ENCODE data around the gene GRIA1. TPM values are rescaled to one million over a fixed set of nuclear protein-coding genes. Genes with fewer than 3 reads are reported as not detected.

The GRIA1 gene
- total and polyA plus RNA-seq, 10 of the 15 experiments (the other 5 are each of a cell fraction or from before 2014, with no cell fraction given): 0.04 to 0.18 (median 0.04) TPM; not detected in 7

GRCh38 chr5:153707626-153708025 lies 217.2 kb downstream of the GRIA1 start:
- Histone ChIP-seq H3K9ac (ENCODE audit: control insufficient read depth, insufficient read depth, low read length) (no peak overlapping the region), H3K27ac (ENCODE audit: control insufficient read depth, insufficient read depth) (no peak overlapping the region), H3K4me1 (ENCODE audit: control insufficient read depth, insufficient read depth, low read length) (no peaks in the 10 kb centered on the region), H3K9me3 (replicated peaks; ENCODE audit: control insufficient read depth, insufficient read depth, low read length) (no peaks in the 10 kb centered on the region), H3K36me3 (ENCODE audit: control insufficient read depth in 2 of 2, insufficient read depth in 2 of 2, low read length in 1 of 2) (no peaks in the 10 kb centered on the region), H3K4me3 (no peak overlapping the region), H3K4me2 (ENCODE audit: control insufficient read depth, insufficient read depth) (no peak overlapping the region), H2AFZ (ENCODE audit: control insufficient read depth, low read depth, low read length) (no peak overlapping the region), H3K79me2 (ENCODE audit: control insufficient read depth, insufficient read depth, low read length) (no peaks in the 10 kb centered on the region), H4K20me1 (ENCODE audit: control insufficient read depth, insufficient read depth) (no peaks in the 10 kb centered on the region), H3K27me3 (replicated peaks in 1 of 2; ENCODE audit: control insufficient read depth in 2 of 2, insufficient read depth in 2 of 2, low read length in 1 of 2) (no peaks in the 10 kb centered on the region)
- ChIA-PET POLR2A (interaction anchor here (0.6 kb wide), 1 partner anchor 971 kb away, joined by 5 read pairs; no protein-coding TSS in a partner anchor), RAD21 (ENCODE audit: unreplicated experiment) (no interaction called here), CTCF (no interaction called here), SMC1A (ENCODE audit: uncharacterized antibody, unreplicated experiment) (no interaction called here)
- DNase-seq (ENCODE audit: low read depth, low spot score) (no peak), ATAC-seq (no peak), FAIRE-seq (no peak)
- intact Hi-C loops (cut with micrococcal nuclease; ENCODE audit: unreplicated experiment) (no loop called here), in situ Hi-C loops (cut with MboI) (no loop called here)
- no TSS peak for BruUV-seq (replicated peaks)
- TF ChIP-seq PKNOX1 (IDR thresholded peaks at IDR 0.05) (no peak), IRF5 (IDR thresholded peaks at IDR 0.05; ENCODE audit: borderline replicate concordance) (no peak), JUND (IDR thresholded peaks at IDR 0.05; ENCODE audit: low read depth, low read length) (no peak), STAT3 (IDR thresholded peaks at IDR 0.05; ENCODE audit: low read depth, low read length) (no peak), ZNF207 (IDR thresholded peaks at IDR 0.05; ENCODE audit: borderline replicate concordance) (no peak), HSF1 (IDR thresholded peaks at IDR 0.05; ENCODE audit: low read depth, low read length) (no peak), WRNIP1 (IDR thresholded peaks at IDR 0.05; ENCODE audit: borderline replicate concordance, low read depth, low read length) (no peak), E2F8 (IDR thresholded peaks at IDR 0.05; ENCODE audit: low read depth, partially characterized antibody) (no peak), CEBPB (IDR thresholded peaks at IDR 0.05; ENCODE audit: borderline replicate concordance in 1 of 2, low read depth in 2 of 2, low read length in 2 of 2) (no peak), EGR1 (IDR thresholded peaks at IDR 0.05; ENCODE audit: borderline replicate concordance in 1 of 2, low read depth in 2 of 2, low read length in 2 of 2) (no peak), RAD51 (IDR thresholded peaks at IDR 0.05) (no peak), BCL11A (IDR thresholded peaks at IDR 0.05; ENCODE audit: low read depth, low read length) (no peak)
- under 1% methylated on average over 6 of the region's 6 CpGs for WGBS (ENCODE audit: insufficient coverage, insufficient replicate concordance, low lambda C conversion rate, missing lambda C conversion rate)

Data from GM12878 (cell line).